KG1 (cell line): ENCODE results near the gene ACOT7.

Experiments
- DNase-seq: peaks from one replicate; lab custom pipeline; 2025; lab: John Stamatoyannopoulos, UW

Gene ACOT7

DNA sequence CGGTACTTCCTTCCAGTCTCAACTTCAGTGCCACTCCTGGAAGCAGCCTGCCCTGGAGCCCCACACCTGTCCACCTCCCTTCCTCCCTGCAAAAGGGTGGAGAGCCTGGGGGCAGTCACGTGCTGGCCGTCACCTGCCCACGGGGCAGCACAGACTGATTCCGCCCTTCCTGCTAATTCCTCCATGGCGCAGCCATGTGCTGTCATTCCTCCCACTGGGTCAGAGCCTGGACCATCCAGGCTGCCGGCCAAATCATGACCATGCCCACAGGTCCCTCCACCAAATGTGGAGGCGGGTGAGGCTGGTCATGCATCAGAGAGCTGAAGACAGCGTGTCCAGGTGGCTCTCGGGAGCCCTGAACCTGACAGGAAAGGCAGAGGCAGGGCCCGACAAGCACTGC, 108.2 kb downstream of the ACOT7 start:
- no peak for DNase-seq

DNA sequence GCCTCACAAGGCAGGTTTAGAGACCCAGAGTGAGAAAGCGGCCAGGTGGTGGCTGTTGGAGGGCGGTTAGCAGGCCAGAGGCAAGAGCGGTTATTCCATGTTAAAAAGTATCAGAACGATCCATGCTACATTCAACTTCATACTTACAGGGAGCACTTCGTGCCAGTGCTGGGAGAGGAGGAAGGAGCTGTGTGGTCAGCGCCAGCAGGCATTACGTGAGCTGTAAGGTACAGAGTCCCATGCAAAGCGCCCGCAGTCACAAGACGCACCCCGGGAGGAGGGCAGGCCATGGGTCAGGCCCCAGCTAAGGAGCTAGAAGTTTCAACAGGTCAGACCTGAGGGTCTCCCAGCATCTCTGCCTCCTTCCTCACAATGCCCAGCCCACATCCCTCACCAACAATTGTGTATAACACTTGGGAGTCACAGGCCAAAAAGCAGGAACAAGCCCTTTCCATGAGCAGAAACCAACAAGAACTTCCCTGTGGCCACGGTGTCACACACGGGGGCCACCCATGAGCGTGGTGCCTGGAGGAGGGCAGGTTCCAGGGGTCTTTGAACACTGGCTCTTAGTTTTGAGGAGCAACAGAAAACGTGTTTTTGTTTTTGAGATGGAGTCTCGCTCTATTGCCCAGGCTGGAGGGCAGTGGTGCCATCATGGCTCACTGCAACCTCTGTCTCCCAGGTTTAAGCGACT, 110.8 kb downstream of the ACOT7 start:
- DNase-seq: no peak

DNA sequence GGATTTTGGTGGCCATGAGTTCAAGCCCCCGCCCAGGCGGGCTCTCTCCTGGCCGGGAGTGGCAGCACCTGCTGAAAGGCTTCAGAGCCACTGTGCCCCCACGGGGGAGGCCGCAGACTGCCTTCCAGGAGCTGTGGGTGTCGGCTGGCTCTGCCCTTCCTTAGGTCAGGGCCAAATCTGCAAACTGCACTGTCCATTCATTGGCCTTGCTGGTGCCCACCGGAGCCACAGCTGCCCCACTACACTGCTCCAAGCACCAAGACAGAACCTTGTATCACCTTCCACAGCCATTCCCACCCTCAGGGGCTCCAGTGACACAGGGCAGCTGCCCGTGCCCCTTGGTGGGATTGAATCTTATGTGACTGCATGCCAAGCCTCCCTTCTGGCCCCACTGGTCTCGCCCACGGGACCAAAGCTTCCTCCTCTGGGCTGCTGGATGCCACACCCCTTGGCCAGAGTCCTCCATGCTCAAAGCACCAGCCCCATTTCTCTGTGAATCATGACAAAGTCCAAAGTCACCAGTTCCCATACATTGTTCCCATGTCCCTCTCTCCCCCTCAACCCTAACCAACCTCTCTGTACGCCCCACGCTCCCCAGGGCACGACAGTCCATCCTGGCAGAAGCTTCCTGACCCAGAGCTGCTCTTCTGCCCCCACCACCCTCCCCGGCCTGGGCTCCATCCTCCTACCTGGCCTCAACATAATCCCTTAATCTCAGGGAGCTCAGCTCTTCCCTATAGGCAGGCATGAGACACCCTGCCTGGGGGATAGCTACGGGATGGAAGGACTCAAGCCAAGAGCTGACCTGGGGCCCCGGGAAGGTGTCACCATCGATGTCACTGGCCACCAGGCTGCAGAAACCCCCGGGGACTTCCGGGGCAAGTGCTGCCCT, 111.8 kb downstream of the ACOT7 start:
- DNase-seq: no peak

DNA sequence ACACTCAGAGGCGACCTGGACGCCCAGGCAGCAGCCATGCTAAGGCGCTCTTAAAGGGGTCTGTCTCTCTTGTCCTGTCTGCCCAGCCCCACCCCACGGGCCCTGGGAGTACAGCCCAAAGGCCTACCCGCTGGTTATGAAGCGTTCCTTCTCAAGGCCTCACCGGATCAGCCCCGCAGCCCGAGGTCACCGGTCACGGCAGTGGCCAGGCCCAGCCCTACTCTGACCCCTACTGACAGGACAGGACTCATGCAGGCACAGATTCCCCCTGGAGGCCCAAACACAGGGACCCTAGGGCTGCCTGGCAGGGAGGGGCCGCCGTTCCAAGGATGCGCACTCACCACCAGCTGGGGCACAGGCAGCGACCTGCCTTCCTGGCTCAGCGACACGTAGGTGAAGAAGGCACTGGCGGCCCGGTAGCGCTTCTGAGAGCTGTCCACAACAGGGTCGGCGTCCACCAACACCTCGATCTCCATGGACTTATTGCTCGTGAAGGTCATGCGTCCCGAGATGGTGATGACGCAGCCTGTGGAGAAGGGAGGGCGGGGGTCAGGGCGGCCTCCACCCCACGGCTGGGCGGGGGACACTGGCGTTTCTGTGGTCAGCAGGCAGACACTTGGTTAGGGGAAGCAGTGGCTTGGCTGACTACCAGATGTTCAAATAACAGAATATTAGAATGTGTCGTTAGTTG, 112.7 kb downstream of the ACOT7 start:
- no peak for DNase-seq

DNA sequence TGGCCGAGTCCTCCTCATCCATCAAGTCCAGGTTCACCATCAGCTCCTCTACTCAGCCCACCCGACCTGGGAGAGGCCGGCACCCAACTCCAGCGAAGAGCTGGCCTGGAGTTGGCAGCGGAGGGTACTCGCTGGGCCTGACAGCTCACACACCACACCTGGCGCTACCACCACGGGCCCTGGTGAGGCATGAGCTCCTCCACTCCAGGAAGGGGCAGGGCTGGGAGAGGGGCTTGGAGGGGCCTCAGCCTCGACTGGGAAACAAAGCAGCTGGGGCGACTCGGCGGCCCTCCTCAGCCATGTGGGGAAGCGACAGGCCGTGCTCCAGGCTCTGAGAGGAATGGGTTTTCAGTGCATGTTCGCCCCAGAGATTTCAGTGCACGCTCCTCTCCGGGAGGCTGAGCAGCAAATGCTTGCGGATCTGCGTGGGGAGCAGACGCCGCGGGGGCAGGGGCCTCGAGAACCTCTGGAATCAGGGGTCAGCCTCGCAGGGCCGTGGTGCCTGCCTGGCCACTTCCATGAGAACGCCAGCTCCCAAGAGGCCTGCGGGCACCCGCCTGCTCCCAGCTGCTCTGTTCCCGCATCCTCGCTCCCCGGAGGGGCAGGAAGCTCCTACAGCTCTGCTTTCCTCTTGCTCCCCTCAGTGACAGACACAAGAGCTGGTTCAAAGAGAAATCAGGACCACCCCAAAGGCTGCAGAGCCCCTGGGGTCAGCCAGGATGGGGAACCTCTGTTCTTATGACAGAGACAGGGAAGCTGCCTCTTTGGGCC, 113.8 kb downstream of the ACOT7 start:
- no peak for DNase-seq

DNA sequence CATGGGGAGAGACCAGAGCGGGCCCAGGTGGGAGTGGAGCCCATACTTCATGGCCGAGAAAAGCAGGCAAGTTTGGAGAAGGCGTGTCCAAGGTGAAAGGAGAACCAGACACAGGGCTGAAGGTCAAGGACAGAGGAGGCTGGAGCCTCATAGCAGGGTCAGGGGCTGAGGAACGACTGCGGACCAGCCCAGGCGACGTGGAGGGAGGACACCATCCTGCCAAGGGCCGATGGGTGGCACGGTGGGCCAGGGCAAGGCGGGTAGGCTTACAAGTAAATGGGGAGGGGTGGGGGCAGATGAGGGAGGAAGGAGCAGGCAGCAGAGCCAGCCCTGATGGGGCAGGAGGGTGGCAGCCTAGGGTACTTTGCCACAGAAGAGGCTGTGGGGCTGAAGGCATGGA, 114.5 kb downstream of the ACOT7 start:
- DNase-seq: no peak

DNA sequence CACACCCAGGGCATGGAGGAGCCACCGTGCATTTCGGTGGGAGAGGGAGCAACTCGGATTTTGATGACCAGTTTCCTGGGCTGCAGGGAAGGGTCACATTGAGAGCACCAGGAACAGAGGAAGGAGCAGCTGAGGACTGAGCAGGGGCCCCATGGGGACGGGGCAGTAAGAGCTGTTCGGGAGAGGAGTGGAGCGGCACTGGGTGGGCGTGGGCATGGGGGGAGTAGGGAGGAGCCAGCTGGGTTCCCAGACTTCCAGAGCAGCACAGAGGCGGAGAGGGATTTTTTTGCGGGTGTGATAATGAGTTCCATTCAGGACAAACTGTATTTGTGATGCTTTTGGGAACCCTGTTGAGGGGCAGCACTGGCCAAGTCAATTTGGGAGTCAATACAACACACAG, 115.3 kb downstream of the ACOT7 start:
- DNase-seq: no peak

DNA sequence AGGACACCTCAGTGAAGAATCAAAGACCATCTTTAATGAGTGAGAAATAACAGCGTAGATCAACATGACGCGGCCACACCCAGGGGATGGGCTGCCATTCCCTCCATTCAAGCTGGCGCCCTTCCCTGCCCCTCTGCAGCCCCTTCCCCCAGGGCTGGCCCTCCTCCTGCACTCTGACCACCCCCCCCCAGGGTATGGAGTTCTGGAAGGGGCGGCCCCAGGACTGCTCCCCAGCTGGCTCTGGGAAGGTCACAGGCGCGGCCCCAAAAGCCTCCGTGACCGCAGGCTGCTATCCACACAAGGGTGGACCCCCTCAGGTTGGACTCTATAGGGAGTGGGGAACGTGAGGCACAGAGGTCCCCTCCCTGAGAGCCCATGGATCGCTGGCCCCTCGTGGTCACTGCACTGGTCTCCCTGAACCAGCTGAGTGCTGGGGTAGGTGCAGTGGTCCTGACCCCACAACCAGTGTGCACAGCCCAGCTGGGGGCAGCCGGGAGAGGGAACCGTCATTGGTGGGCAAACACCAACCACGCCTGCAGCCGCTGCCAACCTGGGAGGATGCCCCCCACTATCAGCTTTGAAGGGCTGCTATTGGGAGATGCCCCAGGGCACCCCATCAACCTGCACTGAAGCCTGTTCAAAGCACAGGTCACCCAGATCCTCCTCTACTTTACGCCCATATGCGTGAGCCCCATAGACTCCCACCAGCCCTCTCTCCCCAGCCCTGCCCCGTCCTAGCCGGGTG, 116.6 kb downstream of the ACOT7 start:
- DNase-seq: no peak

DNA sequence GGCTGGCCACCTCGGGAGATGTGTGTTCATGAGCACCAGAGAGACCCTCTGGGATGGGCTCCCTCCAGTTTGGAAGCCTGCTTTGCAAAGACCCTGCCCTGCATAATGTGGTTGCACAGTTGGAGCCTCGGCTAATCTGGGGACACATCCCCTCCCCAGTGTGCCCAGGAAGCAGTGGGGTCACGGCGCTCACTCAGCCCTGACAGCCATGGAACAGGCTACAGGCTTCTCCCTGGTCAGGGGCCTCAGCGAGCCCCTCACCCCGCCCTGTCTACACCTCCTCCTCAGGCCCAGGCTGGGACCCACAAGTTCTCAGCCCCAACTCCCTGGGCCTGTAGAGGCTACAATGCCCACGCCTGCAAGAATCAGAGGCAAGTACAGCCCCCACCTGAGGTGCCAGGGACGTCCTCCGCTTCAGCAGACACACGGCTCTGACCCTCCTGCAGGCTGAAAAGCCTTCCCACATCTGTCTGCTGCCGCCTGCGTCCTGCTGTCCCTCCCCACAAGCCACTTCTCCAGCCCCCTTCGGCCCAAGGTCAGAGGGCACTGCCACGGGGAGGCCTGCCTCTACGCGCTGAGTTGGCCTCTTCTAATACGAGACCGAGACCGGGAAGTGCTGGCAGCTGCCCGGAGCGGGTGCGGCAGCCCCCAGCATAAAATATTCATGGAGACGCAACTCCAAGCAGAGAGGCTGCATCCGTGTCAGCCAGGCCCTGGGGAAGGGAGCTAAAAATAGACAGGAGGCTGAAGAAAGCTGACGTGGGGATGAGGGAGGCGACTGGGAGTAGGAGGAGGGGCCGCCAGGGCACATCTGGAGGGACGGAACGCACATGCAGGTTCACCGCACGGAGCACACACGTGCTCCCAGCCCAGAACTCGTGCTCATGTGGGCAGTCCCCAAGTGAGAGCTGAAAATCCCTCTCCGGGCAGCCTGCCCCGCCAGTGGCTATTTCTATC, 117.5 kb downstream of the ACOT7 start:
- DNase-seq: no peak

DNA sequence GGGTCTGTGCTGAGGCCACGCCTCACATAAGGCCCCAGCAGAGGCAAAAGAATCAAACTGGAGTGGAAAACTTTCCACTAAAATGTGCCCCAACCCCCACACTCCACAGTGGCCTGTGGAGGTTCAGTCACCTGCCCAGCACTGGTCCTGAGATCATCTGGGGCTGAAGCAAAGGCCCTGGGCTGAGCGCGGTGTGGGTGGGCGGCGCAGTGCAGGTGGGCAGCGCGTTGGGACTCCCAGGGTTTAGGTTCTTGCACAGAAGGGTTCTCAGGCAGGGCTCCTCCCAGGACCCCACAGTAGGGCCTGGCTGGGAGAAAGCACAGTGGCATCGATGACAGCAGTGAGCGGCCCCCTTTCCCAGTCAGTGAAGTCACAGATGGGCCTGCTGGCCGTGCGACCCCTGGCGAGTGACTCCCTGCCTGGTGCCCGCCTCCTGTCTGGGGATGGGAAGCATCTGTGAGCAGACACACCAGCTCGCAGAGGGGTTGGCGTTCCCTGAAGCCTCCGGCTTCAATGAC, 118.9 kb downstream of the ACOT7 start:
- no peak for DNase-seq

DNA sequence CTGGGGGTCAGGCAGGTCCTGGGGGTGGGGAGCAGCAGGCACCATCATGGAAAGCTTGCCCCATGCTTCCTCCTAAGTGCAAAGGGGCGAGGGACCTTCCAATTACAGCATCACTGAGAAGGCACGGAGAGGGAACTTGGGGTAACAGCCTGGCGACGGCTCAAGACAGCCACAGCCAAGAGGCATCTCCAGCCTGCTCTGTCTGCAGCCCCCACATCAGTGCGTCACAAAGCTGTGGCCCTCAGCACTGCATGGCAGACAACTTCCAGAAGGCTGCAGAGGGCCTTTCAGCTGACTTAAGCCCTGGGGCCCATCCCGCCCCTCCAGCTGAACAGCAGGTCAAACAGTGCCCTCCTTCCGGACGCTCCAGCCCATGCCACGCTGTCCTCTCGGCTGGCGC, 119.5 kb downstream of the ACOT7 start:
- DNase-seq: no peak

DNA sequence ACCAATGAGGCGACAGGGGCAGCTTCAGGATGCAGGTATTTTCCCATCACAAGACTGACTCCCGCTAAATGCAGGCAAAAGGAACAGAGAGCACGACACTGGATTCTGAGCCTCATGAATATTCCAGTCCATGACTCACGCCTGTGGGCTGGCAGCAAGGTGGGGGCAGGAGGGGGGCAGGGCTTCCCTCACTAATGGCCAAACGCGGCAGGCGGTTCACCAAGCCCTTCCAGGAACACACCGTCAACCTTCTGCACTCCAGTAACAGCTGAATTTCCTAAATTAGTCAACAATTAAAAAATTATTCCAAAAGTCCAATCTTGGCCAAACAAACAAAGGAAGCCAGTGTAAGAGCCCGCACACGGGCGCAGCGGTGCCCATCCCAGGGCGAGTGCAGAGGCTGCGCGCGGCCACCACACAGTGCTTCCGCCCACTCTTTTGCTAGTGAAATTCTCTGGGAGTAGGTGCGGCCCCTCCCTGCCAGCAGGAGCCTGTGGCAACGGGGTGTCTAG, 120.1 kb downstream of the ACOT7 start:
- no peak for DNase-seq

DNA sequence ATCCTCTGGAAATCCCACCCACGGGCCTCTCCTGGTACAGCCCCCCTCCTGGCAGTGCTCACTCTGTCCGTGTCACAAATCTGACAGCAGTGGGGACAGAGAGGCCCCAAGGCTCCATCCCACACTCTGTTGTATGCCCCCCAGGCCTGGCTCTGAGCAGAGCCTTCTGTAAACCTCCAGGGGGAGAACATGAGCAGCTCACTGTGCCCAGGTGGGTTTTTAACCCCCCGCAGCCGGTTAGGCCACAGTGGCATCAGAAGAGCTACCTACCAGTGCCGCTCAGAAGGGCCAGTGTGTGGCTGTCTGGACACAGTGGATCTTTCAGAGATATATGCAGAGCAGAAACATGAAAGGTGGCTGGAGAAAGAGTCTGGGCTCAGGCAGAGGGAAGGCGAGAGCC, 120.7 kb downstream of the ACOT7 start:
- no peak for DNase-seq

DNA sequence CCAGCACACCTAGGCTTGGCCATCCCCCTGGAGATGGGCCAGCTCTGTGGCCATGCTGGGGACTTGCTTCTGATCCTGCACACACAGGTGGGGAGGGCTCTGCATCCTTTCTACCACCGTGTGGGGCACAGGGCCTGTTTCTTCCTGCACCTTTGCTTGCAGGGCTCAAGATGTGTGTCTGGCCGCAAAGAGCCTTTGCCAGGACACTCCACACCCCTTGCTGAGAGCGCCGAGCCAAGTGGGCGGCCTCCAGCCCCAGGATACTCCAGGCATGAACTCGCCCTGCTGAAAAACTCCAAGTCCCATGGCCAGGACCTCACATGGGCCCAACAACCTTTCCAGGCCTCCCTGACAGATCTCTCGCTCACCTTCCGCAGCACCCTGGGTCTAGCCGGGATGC, 121.1 kb downstream of the ACOT7 start:
- DNase-seq: no peak

DNA sequence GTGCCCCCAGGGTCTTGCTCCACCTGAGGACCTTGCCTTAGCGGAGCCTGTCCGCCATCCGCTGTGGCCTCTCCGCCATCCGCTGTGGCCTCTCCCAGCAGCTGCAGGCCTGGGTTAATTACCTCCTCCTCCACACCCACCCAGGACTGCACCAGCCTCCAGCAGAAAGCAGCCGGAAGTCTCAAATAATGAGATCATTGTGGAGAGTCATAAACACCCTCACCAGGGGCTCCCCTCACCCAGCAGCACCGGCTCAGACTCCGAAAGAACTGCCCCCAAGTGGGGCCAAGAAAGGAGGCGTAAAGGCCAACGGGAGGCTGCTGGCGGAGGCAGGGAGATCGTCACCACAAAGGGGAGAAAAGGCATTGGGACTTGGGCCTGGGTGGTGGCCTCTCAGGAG, 122.0 kb downstream of the ACOT7 start:
- DNase-seq: no peak

DNA sequence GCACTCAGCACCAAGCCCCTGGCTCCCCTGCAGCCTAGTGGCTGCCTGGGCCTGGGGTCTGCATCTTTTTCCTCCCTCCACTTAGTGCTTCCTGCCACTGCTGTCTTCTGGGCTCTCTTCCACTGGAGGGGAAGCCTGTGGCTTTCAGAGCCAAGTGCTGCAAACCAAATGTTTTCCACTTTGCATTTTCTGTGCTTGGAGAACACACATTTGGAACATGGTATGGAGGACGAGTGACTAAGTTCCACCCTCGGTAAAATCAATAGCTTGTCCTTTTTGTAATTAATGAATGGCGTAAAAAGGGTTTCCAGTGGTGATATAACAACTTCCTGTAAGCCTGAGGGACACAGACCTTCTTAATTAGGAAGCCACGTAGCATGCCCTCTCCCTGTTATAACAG, 122.6 kb downstream of the ACOT7 start:
- DNase-seq: no peak

DNA sequence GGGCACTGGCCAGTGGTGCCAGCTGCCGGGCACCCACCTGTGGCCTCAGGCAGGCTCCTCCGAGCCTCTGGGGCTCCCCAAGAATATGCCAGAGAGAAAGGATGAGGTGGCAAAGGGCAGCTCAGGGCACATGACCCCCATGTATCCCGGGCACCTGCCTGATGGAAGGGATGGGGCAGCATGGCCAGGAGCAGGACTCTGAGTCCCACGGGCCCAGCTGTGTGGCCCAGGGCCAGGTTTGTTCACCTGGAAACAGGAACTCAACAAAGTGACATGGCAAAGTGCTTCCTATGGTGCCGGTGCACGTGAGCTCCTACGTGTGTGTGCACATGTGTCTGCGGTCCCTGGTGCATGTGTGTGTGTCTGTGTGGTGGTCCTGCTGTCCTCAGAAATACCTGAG, 123.2 kb downstream of the ACOT7 start:
- DNase-seq: no peak

DNA sequence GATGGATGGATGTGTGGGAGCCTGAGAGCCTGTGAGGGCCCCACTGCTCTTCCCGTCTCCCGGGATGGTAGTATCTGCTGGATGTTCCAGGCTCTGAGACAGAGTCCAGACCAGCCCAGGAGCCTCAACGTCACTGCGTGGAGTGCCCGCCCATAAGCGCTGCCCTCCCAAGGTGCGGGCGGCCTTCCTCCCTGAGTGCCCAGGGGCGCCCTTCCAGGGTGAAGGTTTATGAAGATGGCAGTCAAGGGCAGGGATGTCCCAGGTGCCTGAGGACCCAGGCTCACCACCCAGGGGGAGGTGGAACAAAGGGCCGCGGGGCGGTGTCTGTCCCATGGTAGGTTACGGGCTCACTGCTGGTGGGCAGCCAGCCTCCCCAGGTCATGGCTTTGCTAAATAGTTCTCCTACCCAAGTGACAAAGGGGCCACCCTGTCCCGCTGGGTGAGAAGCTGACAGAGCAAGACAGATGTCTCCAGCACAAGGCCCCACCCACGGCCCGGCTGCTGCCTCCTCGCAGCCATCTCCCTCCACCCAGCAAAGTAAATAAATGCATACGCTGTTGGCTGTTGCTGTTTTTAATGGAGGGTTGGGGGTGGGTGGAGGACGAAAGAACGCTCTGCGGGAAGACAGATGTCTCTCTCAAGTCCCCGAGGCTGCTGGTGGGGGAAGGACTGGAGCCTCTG, 123.7 kb downstream of the ACOT7 start:
- DNase-seq: no peak

DNA sequence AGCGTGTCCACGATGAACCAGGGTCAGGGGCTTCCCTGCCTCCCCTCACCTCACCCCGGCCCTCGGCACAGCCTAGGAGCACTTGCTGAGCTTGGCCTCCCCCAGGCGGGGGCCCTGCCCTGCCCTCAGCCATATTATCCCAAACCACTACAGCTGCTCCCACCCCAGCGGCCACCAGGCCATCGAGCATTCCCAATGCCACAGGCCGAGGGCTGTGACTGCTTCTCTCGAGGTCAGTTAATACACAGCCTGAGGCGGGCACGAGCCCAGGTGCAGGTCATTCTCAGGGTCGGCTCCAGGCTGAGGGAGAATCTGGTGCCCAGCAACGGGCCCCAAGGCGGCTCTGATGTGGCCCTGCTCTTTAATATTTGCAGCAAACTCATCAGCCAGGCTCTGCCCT, 124.3 kb downstream of the ACOT7 start:
- no peak for DNase-seq
